GM12878 (cell line): ENCODE measurements around the gene CTNNAL1. TPM values are rescaled to one million over a fixed set of nuclear protein-coding genes. Genes with fewer than 3 reads are reported as not detected.

ENCODE experiments used
- CTCF ChIP-seq, 3 experiments: IDR thresholded peaks in 2 of 3; conservative IDR thresholded peaks in 1 of 3; 2 replicates each; pipeline ENCODE4 v1.5.1; 2011; ENCODE audit warnings: low read depth in 3 of 3, low read length in 3 of 3, mild to moderate bottlenecking in 3 of 3, control low read depth in 2 of 3, moderate library complexity in 2 of 3, inconsistent platforms in 1 of 3, mixed read lengths in 1 of 3; ENCODE audit not compliant: control insufficient read depth in 2 of 3, insufficient read depth in 1 of 3; ENCODE audit errors: extremely low read depth in 1 of 3
- DPF2 ChIP-seq: fragments of 450-650 bp; IDR thresholded peaks from 2 replicates; pipeline ENCODE4 v1.6.1; 2017; ENCODE audit warnings: mild to moderate bottlenecking
- ESRRA ChIP-seq: IDR thresholded peaks from 2 replicates; pipeline ENCODE4 v1.6.1; 2012; ENCODE audit warnings: mild to moderate bottlenecking, low read length, improper control_type of control experiment
- ETV6 ChIP-seq, 2 experiments: fragments of 450-650 bp in 1 of 2; IDR thresholded peaks in 1 of 2; conservative IDR thresholded peaks in 1 of 2; 2 replicates each; pipeline ENCODE4 v1.6.1; 2014; ENCODE audit warnings: antibody characterized with exemption in 1 of 2, borderline replicate concordance in 1 of 2, low read depth in 1 of 2, mild to moderate bottlenecking in 1 of 2, moderate library complexity in 1 of 2
- FOXK2 ChIP-seq: fragments of 450-650 bp; IDR thresholded peaks from 2 replicates; pipeline ENCODE4 v1.6.1; 2017; ENCODE audit warnings: mild to moderate bottlenecking, moderate library complexity
- IRF3 ChIP-seq: fragments of 450-650 bp; IDR thresholded peaks from 2 replicates; pipeline ENCODE4 v1.6.1; 2014; ENCODE audit warnings: mild to moderate bottlenecking
- IRF5 ChIP-seq: fragments of 450-650 bp; IDR thresholded peaks from 2 replicates; pipeline ENCODE4 v1.6.1; 2017; ENCODE audit warnings: borderline replicate concordance
- KLF5 ChIP-seq: fragments of 450-650 bp; IDR thresholded peaks from 2 replicates; pipeline ENCODE4 v1.6.1; 2014; ENCODE audit warnings: mild to moderate bottlenecking; ENCODE audit not compliant: partially characterized antibody
- MYC ChIP-seq: IDR thresholded peaks from 2 replicates; pipeline ENCODE4 v1.6.1; 2011; ENCODE audit warnings: mild to moderate bottlenecking, low read length, moderate library complexity, inconsistent platforms; ENCODE audit not compliant: insufficient read depth, insufficient replicate concordance, insufficient read length, severe bottlenecking
- NBN ChIP-seq: fragments of 450-650 bp; IDR thresholded peaks from 2 replicates; pipeline ENCODE4 v1.6.1; 2016
- NR2F1 ChIP-seq: fragments of 450-650 bp; conservative IDR thresholded peaks from 2 replicates; pipeline ENCODE4 v1.6.1; 2017; ENCODE audit warnings: mild to moderate bottlenecking
- POLR2A ChIP-seq: IDR thresholded peaks from 2 replicates; pipeline ENCODE4 v1.6.1; 2011; ENCODE audit warnings: low read depth, mild to moderate bottlenecking, low read length
- POLR2AphosphoS5 ChIP-seq: IDR thresholded peaks from 2 replicates; pipeline ENCODE4 v1.6.1; 2011; ENCODE audit warnings: mild to moderate bottlenecking, low read length, inconsistent platforms
- RB1 ChIP-seq: fragments of 450-650 bp; formaldehyde crosslinking; IDR thresholded peaks from 2 replicates; pipeline ENCODE4 v1.6.1; 2017; ENCODE audit warnings: mild to moderate bottlenecking, borderline replicate concordance
- SREBF1 ChIP-seq: IDR thresholded peaks from 2 replicates; pipeline ENCODE4 v1.6.1; 2012; ENCODE audit warnings: mild to moderate bottlenecking, low read length
- TBL1XR1 ChIP-seq: IDR thresholded peaks from 2 replicates; pipeline ENCODE4 v1.6.1; 2012; ENCODE audit warnings: low read depth, low read length, improper control_type of control experiment
- TCF12 ChIP-seq: IDR thresholded peaks from 2 replicates; pipeline ENCODE4 v1.6.1; 2011; ENCODE audit warnings: low read depth, mild to moderate bottlenecking, low read length
- USF1 ChIP-seq: IDR thresholded peaks from 2 replicates; pipeline ENCODE4 v1.6.1; 2011; ENCODE audit warnings: borderline replicate concordance, low read depth, mild to moderate bottlenecking, moderate library complexity, mixed read lengths, low read length; ENCODE audit not compliant: insufficient read depth; ENCODE audit errors: extremely low read length
- ZBED1 ChIP-seq: IDR thresholded peaks from 2 replicates; pipeline ENCODE4 v1.6.1; 2016; ENCODE audit warnings: borderline replicate concordance
- ZBTB33 ChIP-seq: fragments of 450-650 bp; IDR thresholded peaks from 2 replicates; pipeline ENCODE4 v1.6.1; 2017; ENCODE audit warnings: mild to moderate bottlenecking
- ZBTB40 ChIP-seq: fragments of 450-650 bp; IDR thresholded peaks from 2 replicates; pipeline ENCODE4 v1.6.1; 2016; ENCODE audit warnings: mild to moderate bottlenecking, moderate library complexity, borderline replicate concordance
- polyA plus RNA-seq, 11 experiments: library from polyadenylated mRNA; depleted of rRNA in 4 of 11; unstranded in 6 of 11; stranded (reverse) in 5 of 11; fragments of >200 nt; fragmentation: Nextera tagmentation in 4 of 11; fragmentation: Illumina TruSeq in 1 of 11; extraction: Ambion mirVana in 4 of 11; extraction: Trizol in 1 of 11; gene quantifications; 1 replicate in 1 of 11; 2 replicates in 10 of 11; pipeline versions ENCODE4 v1.2.1 to v1.2.3, GENCODE V29; 2011 to 2016; ENCODE audit warnings: inconsistent platforms in 2 of 11, missing spikeins in 2 of 11, low read depth in 1 of 11
- total RNA-seq, 4 experiments: library from RNA; depleted of rRNA in 3 of 4; stranded (reverse); fragments of >200 nt in 3 of 4; fragmentation: Illumina TruSeq in 1 of 4; extraction: Trizol in 1 of 4; gene quantifications; 2 replicates each; pipeline versions ENCODE4 v1.2.1 to v1.2.3, GENCODE V29; 2013 to 2021

Gene CTNNAL1
- total and polyA plus RNA-seq, 10 of the 15 experiments (the other 5 are each of a cell fraction or from before 2014, with no cell fraction given): 16.3 to 82.5 (median 45.2) TPM

- TF ChIP-seq ZBTB40 (no peak), CTCF (IDR thresholded peaks at IDR 0.05 in 2 of 3, conservative IDR thresholded peaks at IDR 0.05 in 1 of 3; ENCODE audit: control insufficient read depth in 2 of 3, extremely low read depth in 1 of 3, insufficient read depth in 1 of 3, low read depth in 3 of 3, low read length in 3 of 3) (no peak), TBL1XR1 (no peak), KLF5 (no peak), ESRRA (no peak), ZBED1 (no peak), IRF5 (no peak), ETV6 (conservative IDR thresholded peaks at IDR 0.05 in 1 of 2, IDR thresholded peaks at IDR 0.05 in 1 of 2; ENCODE audit: borderline replicate concordance in 1 of 2, low read depth in 1 of 2) (no peak), FOXK2 (no peak), TCF12 (no peak), MYC (no peak), RB1 (no peak), DPF2 (no peak), NR2F1 (no peak), POLR2AphosphoS5 (no peak), POLR2A (no peak), ZBTB33 (no peak), SREBF1 (no peak), NBN (no peak), USF1 (no peak), IRF3 (no peak)
Measured at GRCh38 chr9:109017493-109017892, 4.2 kb upstream of the CTNNAL1 start (continued).
